ENCODE results near the gene PDPR.
"Not testable (repeated sequence)": the region's sequence is repeated elsewhere in the genome, so short reads cannot be mapped to it uniquely, and the experiment has no call there.

DNA sequence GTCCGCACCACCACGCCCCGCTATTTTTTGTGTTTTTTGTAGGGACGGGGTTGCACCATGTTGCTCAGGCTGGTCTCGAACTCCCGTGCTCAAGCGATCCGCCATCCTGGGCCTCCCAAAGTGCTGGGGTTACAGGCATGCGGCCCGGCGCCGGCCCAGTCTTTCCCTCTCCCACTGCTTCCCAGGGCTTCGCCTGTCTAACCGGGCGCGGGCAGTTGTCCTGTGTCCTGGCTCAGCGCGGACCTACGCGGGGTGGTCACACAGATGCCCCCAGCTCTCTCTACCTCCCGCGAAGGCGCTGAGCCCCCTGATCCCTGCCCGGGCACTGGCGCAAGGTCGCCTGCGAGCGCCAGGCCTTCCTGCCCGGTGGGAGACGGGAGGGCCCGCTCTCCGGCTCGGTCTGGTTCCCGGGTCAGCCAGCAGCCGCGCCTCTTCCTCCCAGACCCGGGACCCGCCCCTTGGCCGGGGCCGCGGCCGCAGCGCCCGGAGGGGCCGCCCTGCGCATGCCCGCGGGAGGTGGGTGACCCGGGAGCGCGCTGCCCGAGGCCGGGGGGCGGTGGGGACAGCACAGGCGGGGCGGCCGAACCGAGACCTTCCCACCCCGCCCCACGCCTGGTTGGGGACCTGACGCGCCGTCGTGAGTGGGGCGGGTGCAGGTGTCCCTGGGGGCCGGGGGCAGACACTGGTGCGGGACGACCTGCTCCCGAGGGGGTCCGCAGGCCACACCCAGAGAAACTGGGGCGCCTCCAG, 73.9 kb downstream of the PDPR start:
- TF ChIP-seq, protein P1, sequence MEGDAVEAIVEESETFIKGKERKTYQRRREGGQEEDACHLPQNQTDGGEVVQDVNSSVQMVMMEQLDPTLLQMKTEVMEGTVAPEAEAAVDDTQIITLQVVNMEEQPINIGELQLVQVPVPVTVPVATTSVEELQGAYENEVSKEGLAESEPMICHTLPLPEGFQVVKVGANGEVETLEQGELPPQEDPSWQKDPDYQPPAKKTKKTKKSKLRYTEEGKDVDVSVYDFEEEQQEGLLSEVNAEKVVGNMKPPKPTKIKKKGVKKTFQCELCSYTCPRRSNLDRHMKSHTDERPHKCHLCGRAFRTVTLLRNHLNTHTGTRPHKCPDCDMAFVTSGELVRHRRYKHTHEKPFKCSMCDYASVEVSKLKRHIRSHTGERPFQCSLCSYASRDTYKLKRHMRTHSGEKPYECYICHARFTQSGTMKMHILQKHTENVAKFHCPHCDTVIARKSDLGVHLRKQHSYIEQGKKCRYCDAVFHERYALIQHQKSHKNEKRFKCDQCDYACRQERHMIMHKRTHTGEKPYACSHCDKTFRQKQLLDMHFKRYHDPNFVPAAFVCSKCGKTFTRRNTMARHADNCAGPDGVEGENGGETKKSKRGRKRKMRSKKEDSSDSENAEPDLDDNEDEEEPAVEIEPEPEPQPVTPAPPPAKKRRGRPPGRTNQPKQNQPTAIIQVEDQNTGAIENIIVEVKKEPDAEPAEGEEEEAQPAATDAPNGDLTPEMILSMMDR (IDR thresholded peaks at IDR 0.05 in 2 of 3, conservative IDR thresholded peaks at IDR 0.05 in 1 of 3; ENCODE audit: borderline replicate concordance in 1 of 3, insufficient read depth in 1 of 3, low read depth in 2 of 3, low read length in 2 of 3), result not testable (repeated sequence)
- not testable (repeated sequence) for TF ChIP-seq JUND (IDR thresholded peaks at IDR 0.05); RAD21 (IDR thresholded peaks at IDR 0.05; ENCODE audit: low read depth); EZH2phosphoT487 (IDR thresholded peaks at IDR 0.05; ENCODE audit: borderline replicate concordance); TCF7L2 (IDR thresholded peaks at IDR 0.05; ENCODE audit: borderline replicate concordance, extremely low read depth, insufficient read depth, insufficient read length); EZH2 (IDR thresholded peaks at IDR 0.05); POLR2AphosphoS5 (IDR thresholded peaks at IDR 0.05; ENCODE audit: low read depth, low read length); SP1 (IDR thresholded peaks at IDR 0.05; ENCODE audit: low read depth)
- TF ChIP-seq, protein P2, sequence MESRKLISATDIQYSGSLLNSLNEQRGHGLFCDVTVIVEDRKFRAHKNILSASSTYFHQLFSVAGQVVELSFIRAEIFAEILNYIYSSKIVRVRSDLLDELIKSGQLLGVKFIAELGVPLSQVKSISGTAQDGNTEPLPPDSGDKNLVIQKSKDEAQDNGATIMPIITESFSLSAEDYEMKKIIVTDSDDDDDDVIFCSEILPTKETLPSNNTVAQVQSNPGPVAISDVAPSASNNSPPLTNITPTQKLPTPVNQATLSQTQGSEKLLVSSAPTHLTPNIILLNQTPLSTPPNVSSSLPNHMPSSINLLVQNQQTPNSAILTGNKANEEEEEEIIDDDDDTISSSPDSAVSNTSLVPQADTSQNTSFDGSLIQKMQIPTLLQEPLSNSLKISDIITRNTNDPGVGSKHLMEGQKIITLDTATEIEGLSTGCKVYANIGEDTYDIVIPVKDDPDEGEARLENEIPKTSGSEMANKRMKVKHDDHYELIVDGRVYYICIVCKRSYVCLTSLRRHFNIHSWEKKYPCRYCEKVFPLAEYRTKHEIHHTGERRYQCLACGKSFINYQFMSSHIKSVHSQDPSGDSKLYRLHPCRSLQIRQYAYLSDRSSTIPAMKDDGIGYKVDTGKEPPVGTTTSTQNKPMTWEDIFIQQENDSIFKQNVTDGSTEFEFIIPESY (IDR thresholded peaks at IDR 0.05; ENCODE audit: extremely low read depth, insufficient replicate concordance, low read length), result not testable (repeated sequence)
- TF ChIP-seq, protein P3, sequence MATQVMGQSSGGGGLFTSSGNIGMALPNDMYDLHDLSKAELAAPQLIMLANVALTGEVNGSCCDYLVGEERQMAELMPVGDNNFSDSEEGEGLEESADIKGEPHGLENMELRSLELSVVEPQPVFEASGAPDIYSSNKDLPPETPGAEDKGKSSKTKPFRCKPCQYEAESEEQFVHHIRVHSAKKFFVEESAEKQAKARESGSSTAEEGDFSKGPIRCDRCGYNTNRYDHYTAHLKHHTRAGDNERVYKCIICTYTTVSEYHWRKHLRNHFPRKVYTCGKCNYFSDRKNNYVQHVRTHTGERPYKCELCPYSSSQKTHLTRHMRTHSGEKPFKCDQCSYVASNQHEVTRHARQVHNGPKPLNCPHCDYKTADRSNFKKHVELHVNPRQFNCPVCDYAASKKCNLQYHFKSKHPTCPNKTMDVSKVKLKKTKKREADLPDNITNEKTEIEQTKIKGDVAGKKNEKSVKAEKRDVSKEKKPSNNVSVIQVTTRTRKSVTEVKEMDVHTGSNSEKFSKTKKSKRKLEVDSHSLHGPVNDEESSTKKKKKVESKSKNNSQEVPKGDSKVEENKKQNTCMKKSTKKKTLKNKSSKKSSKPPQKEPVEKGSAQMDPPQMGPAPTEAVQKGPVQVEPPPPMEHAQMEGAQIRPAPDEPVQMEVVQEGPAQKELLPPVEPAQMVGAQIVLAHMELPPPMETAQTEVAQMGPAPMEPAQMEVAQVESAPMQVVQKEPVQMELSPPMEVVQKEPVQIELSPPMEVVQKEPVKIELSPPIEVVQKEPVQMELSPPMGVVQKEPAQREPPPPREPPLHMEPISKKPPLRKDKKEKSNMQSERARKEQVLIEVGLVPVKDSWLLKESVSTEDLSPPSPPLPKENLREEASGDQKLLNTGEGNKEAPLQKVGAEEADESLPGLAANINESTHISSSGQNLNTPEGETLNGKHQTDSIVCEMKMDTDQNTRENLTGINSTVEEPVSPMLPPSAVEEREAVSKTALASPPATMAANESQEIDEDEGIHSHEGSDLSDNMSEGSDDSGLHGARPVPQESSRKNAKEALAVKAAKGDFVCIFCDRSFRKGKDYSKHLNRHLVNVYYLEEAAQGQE (IDR thresholded peaks at IDR 0.05; ENCODE audit: low read depth), result not testable (repeated sequence)
- TF ChIP-seq, protein P4, sequence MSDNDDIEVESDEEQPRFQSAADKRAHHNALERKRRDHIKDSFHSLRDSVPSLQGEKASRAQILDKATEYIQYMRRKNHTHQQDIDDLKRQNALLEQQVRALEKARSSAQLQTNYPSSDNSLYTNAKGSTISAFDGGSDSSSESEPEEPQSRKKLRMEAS (IDR thresholded peaks at IDR 0.05), result not testable (repeated sequence)

Data from HCT116 (cell line).